ENCODE data around the gene CCDC159.
"Not testable (repeated sequence)": the region's sequence is repeated elsewhere in the genome, so short reads cannot be mapped to it uniquely, and the experiment has no call there.

The CCDC159 gene

GRCh38 chr19:11367528-11367927 is 21.2 kb downstream of the CCDC159 start:
- no peak for DNase-seq (ENCODE audit: low spot score)

- no peak for DNase-seq (ENCODE audit: low spot score)
These were observed 24.4 kb downstream of the CCDC159 start for GRCh38 chr19:11370744-11371143.

GRCh38 chr19:11373166-11373884 is 27.0 kb downstream of the CCDC159 start:
- DNase-seq (ENCODE audit: low spot score) = no peak

- no peak for DNase-seq (ENCODE audit: low spot score)
These were observed 27.6 kb downstream of the CCDC159 start for GRCh38 chr19:11373885-11374432.

GRCh38 chr19:11374433-11375142 is 28.3 kb downstream of the CCDC159 start, which contains the start of gene SWSAP1:
Gene SWSAP1 (plus strand): TSS chr19:11374666. CDS start chr19:11374681, 15 bp downstream.
- DNase-seq (ENCODE audit: low spot score) = peak; percentile 100

GRCh38 chr19:11375143-11375948 is 29.0 kb downstream of the CCDC159 start:
- DNase-seq (ENCODE audit: low spot score) = no peak

GRCh38 chr19:11377237-11377636 is 30.9 kb downstream of the CCDC159 start:
- DNase-seq (ENCODE audit: low spot score) = no peak

- DNase-seq (ENCODE audit: low spot score) = no peak
These were observed 31.4 kb downstream of the CCDC159 start for GRCh38 chr19:11377756-11378155.

- DNase-seq (ENCODE audit: low spot score) = no peak
These were observed 32.2 kb downstream of the CCDC159 start for GRCh38 chr19:11378319-11379189.

GRCh38 chr19:11379269-11379845 is 33.0 kb downstream of the CCDC159 start:
- not testable (repeated sequence) for DNase-seq (ENCODE audit: low spot score)

GRCh38 chr19:11379857-11380350 is 33.6 kb downstream of the CCDC159 start:
- DNase-seq (ENCODE audit: low spot score) = no peak

- peak; percentile 95 for DNase-seq (ENCODE audit: low spot score)
These were observed 34.6 kb downstream of the CCDC159 start for GRCh38 chr19:11380653-11381537.

GRCh38 chr19:11382898-11383705 is 36.8 kb downstream of the CCDC159 start:
- DNase-seq (ENCODE audit: low spot score) = no peak

- DNase-seq (ENCODE audit: low spot score) = no peak
These were observed 37.4 kb downstream of the CCDC159 start for GRCh38 chr19:11383706-11384048.

- no peak for DNase-seq (ENCODE audit: low spot score)
These were observed 38.4 kb downstream of the CCDC159 start for GRCh38 chr19:11384778-11385129.

GRCh38 chr19:11387162-11388034 is 41.1 kb downstream of the CCDC159 start:
- DNase-seq (ENCODE audit: low spot score) = no peak

- DNase-seq (ENCODE audit: low spot score) = no peak
These were observed 44.0 kb downstream of the CCDC159 start for GRCh38 chr19:11390359-11390758.

Data from globus pallidus (tissue), 1 donor.